HEK293 (cell line): Measurements from ENCODE around the gene IZUMO1.

Experiments
- BCL11B ChIP-seq: fragments of 450-650 bp; formaldehyde crosslinking; IDR thresholded peaks from 2 replicates; pipeline ENCODE4 v1.5.1; 2016; ENCODE audit warnings: low read depth, missing biosample characterization, missing genetic modification characterization
- CTCF ChIP-seq: fragments of 450-650 bp; formaldehyde crosslinking; IDR thresholded peaks from 2 replicates; pipeline ENCODE4 v1.5.1; 2016; ENCODE audit warnings: missing biosample characterization, missing genetic modification characterization
- KLF16 ChIP-seq: fragments of 450-650 bp; formaldehyde crosslinking; IDR thresholded peaks from 2 replicates; pipeline ENCODE4 v1.5.1; 2017; ENCODE audit warnings: missing biosample characterization, missing genetic modification characterization
- RBAK ChIP-seq: fragments of 450-650 bp; formaldehyde crosslinking; IDR thresholded peaks from 2 replicates; pipeline ENCODE4 v1.5.1; 2016; ENCODE audit warnings: missing biosample characterization, missing genetic modification characterization
- SCRT2 ChIP-seq: fragments of 450-650 bp; formaldehyde crosslinking; IDR thresholded peaks from 2 replicates; pipeline ENCODE4 v1.5.1; 2016; ENCODE audit warnings: missing biosample characterization, missing genetic modification characterization
- ZBTB20 ChIP-seq: fragments of 450-650 bp; formaldehyde crosslinking; IDR thresholded peaks from 2 replicates; pipeline ENCODE4 v1.5.1; 2016; ENCODE audit warnings: missing biosample characterization, missing genetic modification characterization
- ZBTB26 ChIP-seq: fragments of 450-650 bp; formaldehyde crosslinking; optimal IDR thresholded peaks from 2 replicates; pipeline ENCODE3; 2016; ENCODE audit warnings: missing biosample characterization, mild to moderate bottlenecking, missing genetic modification characterization
- ZBTB6 ChIP-seq: fragments of 450-650 bp; formaldehyde crosslinking; IDR thresholded peaks from 2 replicates; pipeline ENCODE4 v1.5.1; 2017; ENCODE audit warnings: missing biosample characterization, missing genetic modification characterization
- ZNF10 ChIP-seq: fragments of 450-650 bp; formaldehyde crosslinking; IDR thresholded peaks from 2 replicates; pipeline ENCODE4 v1.5.1; 2017; ENCODE audit warnings: missing biosample characterization, missing genetic modification characterization
- ZNF138 ChIP-seq: fragments of 450-650 bp; formaldehyde crosslinking; IDR thresholded peaks from 2 replicates; pipeline ENCODE4 v1.5.1; 2016; ENCODE audit warnings: missing biosample characterization, missing genetic modification characterization, borderline replicate concordance
- ZNF202 ChIP-seq: fragments of 450-650 bp; formaldehyde crosslinking; IDR thresholded peaks from 2 replicates; pipeline ENCODE4 v1.5.1; 2016; ENCODE audit warnings: missing biosample characterization, missing genetic modification characterization, borderline replicate concordance
- ZNF23 ChIP-seq: fragments of 450-650 bp; formaldehyde crosslinking; IDR thresholded peaks from 2 replicates; pipeline ENCODE4 v1.5.1; 2016; ENCODE audit warnings: missing biosample characterization, missing genetic modification characterization, borderline replicate concordance
- ZNF24 ChIP-seq: fragments of 450-650 bp; formaldehyde crosslinking; IDR thresholded peaks from 2 replicates; pipeline ENCODE4 v1.5.1; 2016; ENCODE audit warnings: missing biosample characterization, missing genetic modification characterization
- ZNF274 ChIP-seq, 2 experiments: fragments of 200-500 bp in 1 of 2; fragments of 450-650 bp in 1 of 2; sonication (Bioruptor generic) in 1 of 2; formaldehyde crosslinking in 1 of 2; IDR thresholded peaks; 2 replicates each; pipeline versions ENCODE4 v1.5.1 to v1.6.1; 2014 to 2016; ENCODE audit warnings: borderline replicate concordance in 1 of 2, inconsistent platforms in 1 of 2, low read length in 1 of 2, missing biosample characterization in 1 of 2, missing genetic modification characterization in 1 of 2
- ZNF426 ChIP-seq: fragments of 450-650 bp; formaldehyde crosslinking; IDR thresholded peaks from 2 replicates; pipeline ENCODE4 v1.5.1; 2017; ENCODE audit warnings: missing biosample characterization, missing genetic modification characterization, mild to moderate bottlenecking, inconsistent platforms, moderate library complexity
- ZNF548 ChIP-seq: fragments of 450-650 bp; formaldehyde crosslinking; IDR thresholded peaks from 2 replicates; pipeline ENCODE4 v1.5.1; 2016; ENCODE audit warnings: missing biosample characterization, missing genetic modification characterization
- ZNF549 ChIP-seq: fragments of 450-650 bp; IDR thresholded peaks from 2 replicates; pipeline ENCODE4 v1.5.1; 2018; ENCODE audit warnings: missing biosample characterization, missing genetic modification characterization, mild to moderate bottlenecking, inconsistent platforms, moderate library complexity
- ZNF580 ChIP-seq: fragments of 450-650 bp; formaldehyde crosslinking; IDR thresholded peaks from 2 replicates; pipeline ENCODE4 v1.5.1; 2016; ENCODE audit warnings: missing biosample characterization, missing genetic modification characterization
- ZNF585B ChIP-seq: fragments of 450-650 bp; formaldehyde crosslinking; IDR thresholded peaks from 2 replicates; pipeline ENCODE4 v1.5.1; 2016; ENCODE audit warnings: missing biosample characterization, missing genetic modification characterization
- ZNF610 ChIP-seq: fragments of 450-650 bp; formaldehyde crosslinking; IDR thresholded peaks from 2 replicates; pipeline ENCODE4 v1.5.1; 2016; ENCODE audit warnings: missing biosample characterization, missing genetic modification characterization, borderline replicate concordance
- ZNF768 ChIP-seq: fragments of 450-650 bp; formaldehyde crosslinking; IDR thresholded peaks from 2 replicates; pipeline ENCODE4 v1.5.1; 2018; ENCODE audit warnings: missing biosample characterization, mild to moderate bottlenecking, missing genetic modification characterization
- ZNF843 ChIP-seq: fragments of 450-650 bp; formaldehyde crosslinking; IDR thresholded peaks from 2 replicates; pipeline ENCODE4 v1.5.1; 2016; ENCODE audit warnings: missing biosample characterization, missing genetic modification characterization
- TF ChIP-seq, protein P1 (sequence below): fragments of 450-650 bp; formaldehyde crosslinking; IDR thresholded peaks from 2 replicates; pipeline ENCODE4 v1.5.1; 2017; ENCODE audit warnings: missing biosample characterization, mild to moderate bottlenecking, missing genetic modification characterization, moderate library complexity
- TF ChIP-seq, protein P2 (sequence below): fragments of 450-650 bp; formaldehyde crosslinking; IDR thresholded peaks from 2 replicates; pipeline ENCODE4 v1.5.1; 2017; ENCODE audit warnings: missing biosample characterization, missing genetic modification characterization
- TF ChIP-seq, protein P3 (sequence below): fragments of 450-650 bp; formaldehyde crosslinking; IDR thresholded peaks from 2 replicates; pipeline ENCODE4 v1.5.1; 2016; ENCODE audit warnings: missing biosample characterization, missing genetic modification characterization
- TF ChIP-seq, protein P4 (sequence below): fragments of 450-650 bp; formaldehyde crosslinking; IDR thresholded peaks from 2 replicates; pipeline ENCODE4 v1.5.1; 2017; ENCODE audit warnings: missing biosample characterization, missing genetic modification characterization

Gene IZUMO1

GRCh38 chr19:48752496-48753365 is 6.0 kb upstream of the IZUMO1 start, which contains the start of gene FUT1 (continued):
- TF ChIP-seq, protein P1, sequence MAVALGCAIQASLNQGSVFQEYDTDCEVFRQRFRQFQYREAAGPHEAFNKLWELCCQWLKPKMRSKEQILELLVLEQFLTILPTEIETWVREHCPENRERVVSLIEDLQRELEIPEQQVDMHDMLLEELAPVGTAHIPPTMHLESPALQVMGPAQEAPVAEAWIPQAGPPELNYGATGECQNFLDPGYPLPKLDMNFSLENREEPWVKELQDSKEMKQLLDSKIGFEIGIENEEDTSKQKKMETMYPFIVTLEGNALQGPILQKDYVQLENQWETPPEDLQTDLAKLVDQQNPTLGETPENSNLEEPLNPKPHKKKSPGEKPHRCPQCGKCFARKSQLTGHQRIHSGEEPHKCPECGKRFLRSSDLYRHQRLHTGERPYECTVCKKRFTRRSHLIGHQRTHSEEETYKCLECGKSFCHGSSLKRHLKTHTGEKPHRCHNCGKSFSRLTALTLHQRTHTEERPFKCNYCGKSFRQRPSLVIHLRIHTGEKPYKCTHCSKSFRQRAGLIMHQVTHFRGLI = peak; percentile 39
- peak; percentile 85 for TF ChIP-seq SCRT2 (tag by site-specific recombination)
- TF ChIP-seq ZBTB20 (tag by site-specific recombination) = peak; percentile 93
- TF ChIP-seq, protein P2, sequence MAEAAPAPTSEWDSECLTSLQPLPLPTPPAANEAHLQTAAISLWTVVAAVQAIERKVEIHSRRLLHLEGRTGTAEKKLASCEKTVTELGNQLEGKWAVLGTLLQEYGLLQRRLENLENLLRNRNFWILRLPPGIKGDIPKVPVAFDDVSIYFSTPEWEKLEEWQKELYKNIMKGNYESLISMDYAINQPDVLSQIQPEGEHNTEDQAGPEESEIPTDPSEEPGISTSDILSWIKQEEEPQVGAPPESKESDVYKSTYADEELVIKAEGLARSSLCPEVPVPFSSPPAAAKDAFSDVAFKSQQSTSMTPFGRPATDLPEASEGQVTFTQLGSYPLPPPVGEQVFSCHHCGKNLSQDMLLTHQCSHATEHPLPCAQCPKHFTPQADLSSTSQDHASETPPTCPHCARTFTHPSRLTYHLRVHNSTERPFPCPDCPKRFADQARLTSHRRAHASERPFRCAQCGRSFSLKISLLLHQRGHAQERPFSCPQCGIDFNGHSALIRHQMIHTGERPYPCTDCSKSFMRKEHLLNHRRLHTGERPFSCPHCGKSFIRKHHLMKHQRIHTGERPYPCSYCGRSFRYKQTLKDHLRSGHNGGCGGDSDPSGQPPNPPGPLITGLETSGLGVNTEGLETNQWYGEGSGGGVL (tag by site-specific recombination) = peak; percentile 41; the same call in 1 of the 2 replicates
- TF ChIP-seq ZNF10 (tag by site-specific recombination) = peak; percentile 77
- TF ChIP-seq ZNF610 (tag by site-specific recombination) = peak; percentile 66; the same call in 1 of the 2 replicates
- TF ChIP-seq ZNF274 (IDR thresholded peaks at IDR 0.05; ENCODE audit: low read length) = no peak
- no peak for TF ChIP-seq ZNF274 (tag by site-specific recombination; IDR thresholded peaks at IDR 0.05; ENCODE audit: borderline replicate concordance)
- peak; percentile 66 for TF ChIP-seq CTCF
- TF ChIP-seq ZNF585B (tag by site-specific recombination) = no peak
- TF ChIP-seq ZNF768 (tag by site-specific recombination) = no peak
- peak; percentile 31; the same call in 1 of the 2 replicates for TF ChIP-seq ZNF843
- TF ChIP-seq ZBTB6 (tag by site-specific recombination) = peak; percentile 96
- TF ChIP-seq BCL11B = no peak
- peak; percentile 69; the same call in 1 of the 2 replicates for TF ChIP-seq ZNF24
- no peak for TF ChIP-seq RBAK (tag by site-specific recombination)
- TF ChIP-seq ZNF426 (tag by site-specific recombination) = no peak
- TF ChIP-seq ZNF580 = 0 out of 2 replicates have a peak, but pooled peaks have one; percentile 30
- TF ChIP-seq ZNF202 (tag by site-specific recombination) = no peak
- peak; percentile 95 for TF ChIP-seq KLF16 (tag by site-specific recombination)
- TF ChIP-seq, protein P3, sequence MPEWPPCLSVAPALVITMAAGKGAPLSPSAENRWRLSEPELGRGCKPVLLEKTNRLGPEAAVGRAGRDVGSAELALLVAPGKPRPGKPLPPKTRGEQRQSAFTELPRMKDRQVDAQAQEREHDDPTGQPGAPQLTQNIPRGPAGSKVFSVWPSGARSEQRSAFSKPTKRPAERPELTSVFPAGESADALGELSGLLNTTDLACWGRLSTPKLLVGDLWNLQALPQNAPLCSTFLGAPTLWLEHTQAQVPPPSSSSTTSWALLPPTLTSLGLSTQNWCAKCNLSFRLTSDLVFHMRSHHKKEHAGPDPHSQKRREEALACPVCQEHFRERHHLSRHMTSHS = no peak
- no peak for TF ChIP-seq ZNF23
- TF ChIP-seq ZNF549 (tag by site-specific recombination) = no peak
- no peak for TF ChIP-seq ZNF138 (tag by site-specific recombination)
- TF ChIP-seq ZNF548 = no peak
- TF ChIP-seq ZBTB26 (tag by site-specific recombination) = peak; percentile 48
- TF ChIP-seq, protein P4, sequence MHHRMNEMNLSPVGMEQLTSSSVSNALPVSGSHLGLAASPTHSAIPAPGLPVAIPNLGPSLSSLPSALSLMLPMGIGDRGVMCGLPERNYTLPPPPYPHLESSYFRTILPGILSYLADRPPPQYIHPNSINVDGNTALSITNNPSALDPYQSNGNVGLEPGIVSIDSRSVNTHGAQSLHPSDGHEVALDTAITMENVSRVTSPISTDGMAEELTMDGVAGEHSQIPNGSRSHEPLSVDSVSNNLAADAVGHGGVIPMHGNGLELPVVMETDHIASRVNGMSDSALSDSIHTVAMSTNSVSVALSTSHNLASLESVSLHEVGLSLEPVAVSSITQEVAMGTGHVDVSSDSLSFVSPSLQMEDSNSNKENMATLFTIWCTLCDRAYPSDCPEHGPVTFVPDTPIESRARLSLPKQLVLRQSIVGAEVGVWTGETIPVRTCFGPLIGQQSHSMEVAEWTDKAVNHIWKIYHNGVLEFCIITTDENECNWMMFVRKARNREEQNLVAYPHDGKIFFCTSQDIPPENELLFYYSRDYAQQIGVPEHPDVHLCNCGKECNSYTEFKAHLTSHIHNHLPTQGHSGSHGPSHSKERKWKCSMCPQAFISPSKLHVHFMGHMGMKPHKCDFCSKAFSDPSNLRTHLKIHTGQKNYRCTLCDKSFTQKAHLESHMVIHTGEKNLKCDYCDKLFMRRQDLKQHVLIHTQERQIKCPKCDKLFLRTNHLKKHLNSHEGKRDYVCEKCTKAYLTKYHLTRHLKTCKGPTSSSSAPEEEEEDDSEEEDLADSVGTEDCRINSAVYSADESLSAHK (tag by site-specific recombination) = peak; percentile 28; the same call in 1 of the 2 replicates
